ENCODE data around the gene ATP5IF1. TPM values are rescaled to one million over a fixed set of nuclear protein-coding genes. Genes with fewer than 3 reads are reported as not detected.

The ATP5IF1 gene
- total RNA-seq, 2 experiments from 2014 or later, result 77.4 to 78.0 TPM

DNA sequence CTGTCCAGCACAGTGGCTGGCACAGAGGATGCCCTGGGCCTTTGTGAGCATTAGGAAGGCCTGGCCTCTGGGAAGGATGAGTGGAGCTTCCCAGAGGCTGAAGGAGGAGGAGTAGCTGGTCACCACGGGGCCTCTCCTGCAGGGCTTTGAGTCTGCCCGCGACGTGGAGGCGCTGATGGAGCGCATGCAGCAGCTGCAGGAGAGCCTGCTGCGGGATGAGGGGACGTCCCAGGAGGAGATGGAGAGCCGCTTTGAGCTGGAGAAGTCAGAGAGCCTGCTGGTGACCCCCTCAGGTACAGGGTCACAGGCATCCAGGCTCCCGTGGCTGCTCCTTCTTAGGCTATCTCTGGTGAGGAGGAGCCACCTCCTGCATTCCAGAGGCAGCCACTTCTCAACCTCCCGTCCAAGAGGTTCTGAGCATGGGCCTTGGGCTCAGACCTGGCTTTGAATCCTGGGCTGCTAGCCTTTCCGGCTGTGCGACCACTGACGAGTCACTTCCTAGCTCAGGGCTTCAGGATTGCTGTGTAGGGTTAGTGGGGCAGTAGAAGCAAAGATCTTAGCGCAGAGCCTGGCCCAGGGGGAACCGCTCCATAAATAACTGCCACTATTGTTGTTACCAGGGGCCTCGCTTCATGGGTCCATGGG lies 37.4 kb downstream of the ATP5IF1 start:
- ATAC-seq (ENCODE audit: poor library complexity) (no peak), DNase-seq (no peak)
- peaks cover 46% of the 10 kb centered on the region for H3K36me3 ChIP-seq (ENCODE audit: insufficient read depth, low read length)
- H3K4me3 Mint-ChIP-seq, result no peak overlapping the region
- H3K27ac Mint-ChIP-seq, result no peak overlapping the region
- CTCF ChIA-PET, result no interaction called here
- H3K36me3 Mint-ChIP-seq (ENCODE audit: low read depth), result peaks cover 28% of the 10 kb centered on the region
- no peaks in the 10 kb centered on the region for H3K27me3 Mint-ChIP-seq
- H3K4me1 Mint-ChIP-seq (ENCODE audit: low read depth), result no peaks in the 10 kb centered on the region
- no peaks in the 10 kb centered on the region for H3K9me3 ChIP-seq (ENCODE audit: control insufficient read depth in 1 of 2, insufficient read depth in 1 of 2, low read length in 2 of 2)
- intact Hi-C loops (cut with DNase I, micrococcal nuclease), result no loop called here
- no peaks in the 10 kb centered on the region for H3K27me3 ChIP-seq (ENCODE audit: control insufficient read depth in 1 of 2, insufficient read depth in 2 of 2, low read length in 2 of 2)
- H3K4me1 ChIP-seq (ENCODE audit: insufficient read depth, low read length), result no peaks in the 10 kb centered on the region
- TF ChIP-seq, protein P1, sequence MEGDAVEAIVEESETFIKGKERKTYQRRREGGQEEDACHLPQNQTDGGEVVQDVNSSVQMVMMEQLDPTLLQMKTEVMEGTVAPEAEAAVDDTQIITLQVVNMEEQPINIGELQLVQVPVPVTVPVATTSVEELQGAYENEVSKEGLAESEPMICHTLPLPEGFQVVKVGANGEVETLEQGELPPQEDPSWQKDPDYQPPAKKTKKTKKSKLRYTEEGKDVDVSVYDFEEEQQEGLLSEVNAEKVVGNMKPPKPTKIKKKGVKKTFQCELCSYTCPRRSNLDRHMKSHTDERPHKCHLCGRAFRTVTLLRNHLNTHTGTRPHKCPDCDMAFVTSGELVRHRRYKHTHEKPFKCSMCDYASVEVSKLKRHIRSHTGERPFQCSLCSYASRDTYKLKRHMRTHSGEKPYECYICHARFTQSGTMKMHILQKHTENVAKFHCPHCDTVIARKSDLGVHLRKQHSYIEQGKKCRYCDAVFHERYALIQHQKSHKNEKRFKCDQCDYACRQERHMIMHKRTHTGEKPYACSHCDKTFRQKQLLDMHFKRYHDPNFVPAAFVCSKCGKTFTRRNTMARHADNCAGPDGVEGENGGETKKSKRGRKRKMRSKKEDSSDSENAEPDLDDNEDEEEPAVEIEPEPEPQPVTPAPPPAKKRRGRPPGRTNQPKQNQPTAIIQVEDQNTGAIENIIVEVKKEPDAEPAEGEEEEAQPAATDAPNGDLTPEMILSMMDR (IDR thresholded peaks at IDR 0.05), result no peak
- POLR2A ChIA-PET, result interaction anchor here (1.0 kb wide), 1 partner anchor 15 kb away, joined by 3 read pairs; no protein-coding TSS in a partner anchor
- H3K9me3 Mint-ChIP-seq, result no peaks in the 10 kb centered on the region
- H3K27ac ChIP-seq (ENCODE audit: low read depth in 1 of 2, low read length in 2 of 2), result no peak overlapping the region
- H3K4me3 ChIP-seq (ENCODE audit: low read length), result no peak overlapping the region

DNA sequence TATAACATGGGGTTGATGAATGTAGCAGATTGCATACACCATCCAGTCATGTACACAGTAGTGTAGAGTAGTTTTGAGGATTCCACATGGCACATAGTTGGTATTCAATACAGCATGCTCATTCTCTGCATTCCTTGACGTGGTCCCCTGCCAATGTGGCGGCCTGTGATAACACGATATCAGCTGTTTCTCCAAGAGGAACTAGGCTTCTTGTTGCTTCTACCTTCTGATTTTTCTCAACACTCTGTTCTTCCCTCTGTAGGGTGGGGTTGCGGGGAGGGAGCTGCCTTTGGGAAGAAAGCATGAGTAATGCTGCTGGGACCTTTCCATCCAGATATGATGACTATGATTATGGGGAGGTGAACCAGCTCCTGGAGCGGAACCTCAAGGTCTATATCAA lies 42.8 kb downstream of the ATP5IF1 start:
- DNase-seq, result no peak
- H3K9me3 ChIP-seq (ENCODE audit: control insufficient read depth in 1 of 2, insufficient read depth in 1 of 2, low read length in 2 of 2), result no peaks in the 10 kb centered on the region
- ATAC-seq (ENCODE audit: poor library complexity), result no peak
- H3K4me1 Mint-ChIP-seq (ENCODE audit: low read depth), result no peaks in the 10 kb centered on the region
- peaks cover 57% of the 10 kb centered on the region for H3K36me3 Mint-ChIP-seq (ENCODE audit: low read depth)
- H3K4me3 ChIP-seq (ENCODE audit: low read length), result no peak overlapping the region
- POLR2A ChIA-PET, result no interaction called here
- no peaks in the 10 kb centered on the region for H3K27me3 ChIP-seq (ENCODE audit: control insufficient read depth in 1 of 2, insufficient read depth in 2 of 2, low read length in 2 of 2)
- H3K36me3 ChIP-seq (ENCODE audit: insufficient read depth, low read length), result peaks cover 53% of the 10 kb centered on the region
- no peak overlapping the region for H3K4me3 Mint-ChIP-seq
- TF ChIP-seq, protein P1 (IDR thresholded peaks at IDR 0.05), result no peak
- no peak overlapping the region for H3K27ac Mint-ChIP-seq
- intact Hi-C loops (cut with DNase I, micrococcal nuclease), result no loop called here
- no peaks in the 10 kb centered on the region for H3K9me3 Mint-ChIP-seq
- no peak overlapping the region for H3K27ac ChIP-seq (ENCODE audit: low read depth in 1 of 2, low read length in 2 of 2)
- peaks cover 10% of the 10 kb centered on the region for H3K4me1 ChIP-seq (ENCODE audit: insufficient read depth, low read length)
- H3K27me3 Mint-ChIP-seq, result no peaks in the 10 kb centered on the region
- CTCF ChIA-PET, result no interaction called here

DNA sequence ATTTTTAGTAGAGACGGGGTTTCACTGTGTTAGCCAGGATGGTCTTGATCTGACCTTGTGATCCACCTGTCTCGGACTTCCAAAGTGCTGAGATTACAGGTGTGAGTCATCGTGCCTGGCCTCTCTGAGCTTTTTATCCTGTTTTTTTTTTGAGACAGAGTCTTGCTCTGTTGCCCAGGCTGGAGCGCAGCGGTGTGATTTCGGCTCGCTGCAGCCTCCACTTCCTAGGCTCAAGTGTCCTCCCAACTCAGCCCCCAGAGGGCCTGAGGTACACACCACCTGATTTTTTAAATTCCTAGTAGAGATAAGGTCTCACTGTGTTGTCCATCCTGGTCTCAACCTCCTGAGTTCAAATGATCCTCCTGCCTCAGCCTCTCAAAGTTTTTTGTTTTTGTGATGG lies 43.8 kb downstream of the ATP5IF1 start:
- Mint-ChIP-seq H3K36me3 (ENCODE audit: low read depth) (peaks cover 55% of the 10 kb centered on the region), H3K27me3 (no peaks in the 10 kb centered on the region), H3K27ac (no peak overlapping the region), H3K4me3 (no peak overlapping the region), H3K9me3 (no peaks in the 10 kb centered on the region), H3K4me1 (ENCODE audit: low read depth) (no peaks in the 10 kb centered on the region)
- ChIA-PET POLR2A (no interaction called here), CTCF (interaction anchor here (0.7 kb wide), 1 partner anchor 32 kb away, joined by 3 read pairs; no protein-coding TSS in a partner anchor)
- DNase-seq (no peak), ATAC-seq (ENCODE audit: poor library complexity) (no peak)
- H3K4me3 ChIP-seq (ENCODE audit: low read length), result no peak overlapping the region
- H3K27me3 ChIP-seq (ENCODE audit: control insufficient read depth in 1 of 2, insufficient read depth in 2 of 2, low read length in 2 of 2), result no peaks in the 10 kb centered on the region
- peaks cover 10% of the 10 kb centered on the region for H3K4me1 ChIP-seq (ENCODE audit: insufficient read depth, low read length)
- H3K9me3 ChIP-seq (ENCODE audit: control insufficient read depth in 1 of 2, insufficient read depth in 1 of 2, low read length in 2 of 2), result no peaks in the 10 kb centered on the region
- H3K36me3 ChIP-seq (ENCODE audit: insufficient read depth, low read length), result peaks cover 44% of the 10 kb centered on the region
- H3K27ac ChIP-seq (ENCODE audit: low read depth in 1 of 2, low read length in 2 of 2), result no peak overlapping the region
- TF ChIP-seq, protein P1 (IDR thresholded peaks at IDR 0.05), result no peak
- intact Hi-C loops (cut with DNase I, micrococcal nuclease), result no loop called here
